ENCODE results near the gene IER2. TPM values are rescaled to one million over a fixed set of nuclear protein-coding genes. Genes with fewer than 3 reads are reported as not detected.
A peak's percentile ranks its signal among the peaks of the same experiment; 100 is the strongest.

Gene IER2
- polyA plus RNA-seq, 1 experiment = 18.2 TPM

- Histone ChIP-seq H3K27me3 (ENCODE audit: control insufficient read depth, insufficient read depth, low read length) (no peaks in the 10 kb centered on the region), H3K36me3 (ENCODE audit: control insufficient read depth, insufficient read depth, low read length) (peaks cover 17% of the 10 kb centered on the region), H3K4me3 (ENCODE audit: low read depth, low read length) (no peak overlapping the region)
- ChIA-PET POLR2A (no interaction called here), CTCF (no interaction called here)
- no peak for TF ChIP-seq CTCF (IDR thresholded peaks at IDR 0.05; ENCODE audit: insufficient read depth, low read depth, low read length)
- no peak for DNase-seq (ENCODE audit: low read depth)
These were observed 40.7 kb upstream of the IER2 start for GRCh38 chr19:13109361-13110098.

DNA sequence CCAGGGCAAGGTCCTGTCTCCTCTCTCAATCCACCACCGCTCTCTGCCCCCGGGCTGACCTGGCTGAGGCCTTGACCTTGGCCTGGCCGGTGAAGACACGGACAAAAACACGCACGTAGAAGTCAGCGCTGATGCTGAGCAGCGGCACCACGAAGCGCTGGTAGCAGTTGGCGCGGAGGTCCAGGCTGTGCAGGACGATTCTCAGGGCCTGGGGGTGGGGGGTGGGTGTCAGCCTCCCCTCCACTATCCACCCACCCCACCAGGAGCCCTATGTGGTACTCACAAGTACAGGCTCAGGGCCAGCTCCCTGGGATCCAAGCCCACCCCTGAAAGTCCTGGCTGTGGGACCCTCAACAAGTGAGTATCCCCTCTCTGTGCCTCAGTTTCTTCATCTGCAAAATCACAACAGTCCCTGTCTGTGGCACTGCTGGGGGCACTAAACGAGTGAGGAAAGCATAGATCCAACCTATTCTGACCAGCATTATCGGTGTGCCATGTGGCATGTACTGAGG, 40.1 kb upstream of the IER2 start:
- H3K4me3 ChIP-seq (ENCODE audit: low read depth, low read length) = no peak overlapping the region
- no peak for DNase-seq (ENCODE audit: low read depth)
- no peak for TF ChIP-seq CTCF (IDR thresholded peaks at IDR 0.05; ENCODE audit: insufficient read depth, low read depth, low read length)
- POLR2A ChIA-PET = no interaction called here
- H3K27me3 ChIP-seq (ENCODE audit: control insufficient read depth, insufficient read depth, low read length) = no peaks in the 10 kb centered on the region
- H3K36me3 ChIP-seq (ENCODE audit: control insufficient read depth, insufficient read depth, low read length) = peaks cover 17% of the 10 kb centered on the region
- CTCF ChIA-PET = interaction anchor here (0.9 kb wide), 1 partner anchor 145 kb away, joined by 3 read pairs; no protein-coding TSS in a partner anchor

DNA sequence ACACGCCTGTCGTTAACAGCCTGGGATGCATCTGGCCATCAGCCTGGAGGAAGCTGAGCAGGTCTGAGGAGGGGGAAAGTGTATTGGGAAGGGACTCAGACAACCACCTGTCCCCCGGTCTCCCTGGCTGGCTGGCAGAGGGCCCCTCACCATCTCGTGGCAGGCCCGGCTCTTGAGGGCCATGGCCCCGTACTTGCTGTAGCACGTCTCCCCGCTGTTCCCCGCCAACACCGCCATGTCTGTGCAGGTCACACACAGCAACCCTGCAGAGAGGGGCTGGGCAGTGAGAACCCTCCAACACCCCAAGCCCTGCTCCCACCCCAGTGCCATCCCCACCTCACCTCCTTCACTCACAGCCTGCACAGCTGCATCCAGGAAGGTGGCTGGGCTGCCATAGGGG, 37.7 kb upstream of the IER2 start:
- no peak for TF ChIP-seq CTCF (IDR thresholded peaks at IDR 0.05; ENCODE audit: insufficient read depth, low read depth, low read length)
- ChIA-PET POLR2A (no interaction called here), CTCF (interaction anchor here (1.6 kb wide), 1 partner anchor 18 kb away, joined by 7 read pairs; no protein-coding TSS in a partner anchor)
- DNase-seq (ENCODE audit: low read depth) = no peak
- H3K36me3 ChIP-seq (ENCODE audit: control insufficient read depth, insufficient read depth, low read length) = peaks cover 14% of the 10 kb centered on the region
- H3K27me3 ChIP-seq (ENCODE audit: control insufficient read depth, insufficient read depth, low read length) = no peaks in the 10 kb centered on the region
- H3K4me3 ChIP-seq (ENCODE audit: low read depth, low read length) = no peak overlapping the region

DNA sequence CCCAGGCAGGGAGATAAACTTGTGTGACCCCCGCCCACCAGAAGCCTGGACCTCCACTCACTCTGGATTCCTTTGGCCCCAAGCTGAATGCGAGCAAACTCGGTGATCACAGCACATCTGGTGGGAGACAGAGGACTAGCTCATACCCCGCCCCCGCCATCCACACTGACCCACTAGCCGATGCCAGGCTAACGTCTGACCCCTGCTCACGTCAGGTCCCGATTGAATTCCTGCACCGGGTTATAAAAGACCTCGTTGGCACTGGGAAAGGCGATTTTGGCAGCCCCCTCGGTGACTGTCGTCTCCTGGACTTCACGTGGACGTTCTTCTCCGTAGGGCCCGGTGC, 34.3 kb upstream of the IER2 start:
- POLR2A ChIA-PET = no interaction called here
- no peak for DNase-seq (ENCODE audit: low read depth)
- Histone ChIP-seq H3K4me3 (ENCODE audit: low read depth, low read length) (peak overlapping the region; percentile 99), H3K27me3 (ENCODE audit: control insufficient read depth, insufficient read depth, low read length) (no peaks in the 10 kb centered on the region), H3K36me3 (ENCODE audit: control insufficient read depth, insufficient read depth, low read length) (peaks cover 6% of the 10 kb centered on the region)
- no peak for TF ChIP-seq CTCF (IDR thresholded peaks at IDR 0.05; ENCODE audit: insufficient read depth, low read depth, low read length)
- CTCF ChIA-PET = interaction anchor here (1.0 to 2.2 kb wide), 3 partner anchors 22 to 138 kb away, joined by 3 to 6 read pairs (median 4); no protein-coding TSS in a partner anchor

GRCh38 chr19:13116282-13117175, 33.7 kb upstream of the IER2 start, which contains the start of gene TRMT1:
TSS of gene TRMT1 (minus strand) at chr19:13116740. CDS start at chr19:13116399, 341 bp downstream.
- peak within 1 kb of the TSS; percentile 99 for H3K4me3 ChIP-seq (ENCODE audit: low read depth, low read length)
- H3K27me3 ChIP-seq (ENCODE audit: control insufficient read depth, insufficient read depth, low read length) = no peaks in the 10 kb centered on the region
- ChIA-PET POLR2A (no interaction called here), CTCF (interaction anchor here (1.0 to 2.2 kb wide), 4 partner anchors 34 to 151 kb away, joined by 3 to 6 read pairs (median 4); no protein-coding TSS in a partner anchor)
- peaks cover 7% of the 10 kb centered on the region for H3K36me3 ChIP-seq (ENCODE audit: control insufficient read depth, insufficient read depth, low read length)
- TF ChIP-seq CTCF (IDR thresholded peaks at IDR 0.05; ENCODE audit: insufficient read depth, low read depth, low read length) = no peak
- no peak for DNase-seq (ENCODE audit: low read depth)

Data from BJ (cell line).